Mammary epithelial cell (primary cell): ENCODE data around the gene ATP8B4.

Experiments
- EZH2 ChIP-seq: IDR thresholded peaks from 2 replicates; pipeline ENCODE4 v1.6.1; 2012; ENCODE audit warnings: low read length, inconsistent platforms, borderline replicate concordance
- TF ChIP-seq, protein P1 (sequence below), 2 donors: IDR thresholded peaks in 1 of 2; conservative IDR thresholded peaks in 1 of 2; 2 replicates each; pipeline ENCODE4 v1.5.1; 2011 to 2012; ENCODE audit warnings: inconsistent platforms in 2 of 2, low read length in 2 of 2, mild to moderate bottlenecking in 2 of 2, control low read depth in 1 of 2, low read depth in 1 of 2; ENCODE audit not compliant: insufficient read depth in 1 of 2; ENCODE audit errors: extremely low read depth in 1 of 2

DNA sequence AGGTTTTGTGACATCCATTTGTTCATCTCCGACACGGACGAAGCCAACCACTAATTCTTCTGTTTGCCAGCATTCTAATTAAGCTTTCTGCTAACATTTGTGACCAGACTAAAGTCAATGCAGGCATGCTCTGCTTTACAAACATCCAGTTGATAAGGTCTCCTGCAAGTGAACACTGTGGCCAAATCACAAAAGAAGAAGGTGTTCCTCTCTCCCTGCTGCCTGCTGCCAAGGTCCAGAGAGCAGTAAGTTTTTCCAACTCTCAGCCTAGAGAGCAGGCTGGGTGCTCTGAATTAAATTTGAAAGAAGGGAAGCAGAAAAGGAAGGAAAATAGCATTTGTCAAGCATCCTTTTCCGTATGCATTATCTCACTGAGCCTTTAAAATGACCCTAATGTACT is 133.6 kb downstream of the ATP8B4 start:
- TF ChIP-seq, protein P1, sequence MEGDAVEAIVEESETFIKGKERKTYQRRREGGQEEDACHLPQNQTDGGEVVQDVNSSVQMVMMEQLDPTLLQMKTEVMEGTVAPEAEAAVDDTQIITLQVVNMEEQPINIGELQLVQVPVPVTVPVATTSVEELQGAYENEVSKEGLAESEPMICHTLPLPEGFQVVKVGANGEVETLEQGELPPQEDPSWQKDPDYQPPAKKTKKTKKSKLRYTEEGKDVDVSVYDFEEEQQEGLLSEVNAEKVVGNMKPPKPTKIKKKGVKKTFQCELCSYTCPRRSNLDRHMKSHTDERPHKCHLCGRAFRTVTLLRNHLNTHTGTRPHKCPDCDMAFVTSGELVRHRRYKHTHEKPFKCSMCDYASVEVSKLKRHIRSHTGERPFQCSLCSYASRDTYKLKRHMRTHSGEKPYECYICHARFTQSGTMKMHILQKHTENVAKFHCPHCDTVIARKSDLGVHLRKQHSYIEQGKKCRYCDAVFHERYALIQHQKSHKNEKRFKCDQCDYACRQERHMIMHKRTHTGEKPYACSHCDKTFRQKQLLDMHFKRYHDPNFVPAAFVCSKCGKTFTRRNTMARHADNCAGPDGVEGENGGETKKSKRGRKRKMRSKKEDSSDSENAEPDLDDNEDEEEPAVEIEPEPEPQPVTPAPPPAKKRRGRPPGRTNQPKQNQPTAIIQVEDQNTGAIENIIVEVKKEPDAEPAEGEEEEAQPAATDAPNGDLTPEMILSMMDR (conservative IDR thresholded peaks at IDR 0.05 in 1 of 2, IDR thresholded peaks at IDR 0.05 in 1 of 2; ENCODE audit: extremely low read depth in 1 of 2, insufficient read depth in 1 of 2, low read depth in 1 of 2, low read length in 2 of 2): no peak
- no peak for TF ChIP-seq EZH2
